Esophagus mucosa (tissue), 1 donor: ENCODE results near the gene KIAA1549. TPM values are rescaled to one million over a fixed set of nuclear protein-coding genes. Genes with fewer than 3 reads are reported as not detected.
"Not testable (repeated sequence)": the region's sequence is repeated elsewhere in the genome, so short reads cannot be mapped to it uniquely, and the experiment has no call there.

Experiments used
- ATAC-seq: fragments of 200-7000 bp; cut with Tn5 transposase; one replicate; pipeline ENCODE4 v1.9.1; 2020
- total RNA-seq: library from RNA; stranded (reverse); gene quantifications from one replicate; pipeline ENCODE4 v1.2.4, GENCODE V29; 2023
- donor health status: DM: yes; HTN: yes; CAD: no.

KIAA1549 gene
- total RNA-seq, 1 donor from 2014 or later = 0.20 TPM

DNA sequence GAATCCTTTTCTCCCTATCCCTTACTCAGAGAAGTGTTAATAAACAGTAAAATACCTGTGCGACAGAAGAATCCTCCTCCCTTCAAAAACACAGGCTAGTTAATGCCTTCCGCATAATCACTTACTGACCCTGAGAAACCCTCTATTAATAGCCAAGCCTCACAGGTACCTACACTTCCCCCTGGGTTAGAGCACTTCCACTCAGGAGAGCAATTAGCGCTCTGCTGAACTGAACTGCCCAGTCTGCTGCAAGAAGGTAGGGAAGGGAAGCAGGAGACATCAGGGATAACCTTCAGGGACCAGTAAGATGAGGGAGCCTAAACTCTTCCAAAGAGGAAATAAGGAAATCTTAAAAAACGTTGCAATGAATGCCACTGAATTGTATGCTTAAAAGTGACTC lies 39.6 kb downstream of the KIAA1549 start:
- ATAC-seq = no peak

DNA sequence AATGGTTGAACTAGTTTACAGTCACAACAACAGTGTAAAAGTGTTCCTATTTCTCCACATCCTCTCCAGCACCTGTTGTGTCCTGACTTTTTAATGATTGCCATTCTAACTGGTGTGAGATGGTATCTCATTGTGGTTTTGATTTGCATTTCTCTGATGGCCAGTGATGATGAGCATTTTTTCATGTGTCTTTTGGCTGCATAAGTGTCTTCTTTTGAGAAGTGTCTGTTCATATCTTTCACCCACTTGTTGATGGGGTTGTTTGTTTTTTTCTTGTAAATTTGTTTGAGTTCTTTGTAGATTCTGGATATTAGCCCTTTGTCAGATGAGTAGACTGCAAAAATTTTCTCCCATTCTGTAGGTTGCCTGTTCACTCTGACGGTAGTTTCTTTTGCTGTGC lies 40.6 kb downstream of the KIAA1549 start:
- ATAC-seq = not testable (repeated sequence)

DNA sequence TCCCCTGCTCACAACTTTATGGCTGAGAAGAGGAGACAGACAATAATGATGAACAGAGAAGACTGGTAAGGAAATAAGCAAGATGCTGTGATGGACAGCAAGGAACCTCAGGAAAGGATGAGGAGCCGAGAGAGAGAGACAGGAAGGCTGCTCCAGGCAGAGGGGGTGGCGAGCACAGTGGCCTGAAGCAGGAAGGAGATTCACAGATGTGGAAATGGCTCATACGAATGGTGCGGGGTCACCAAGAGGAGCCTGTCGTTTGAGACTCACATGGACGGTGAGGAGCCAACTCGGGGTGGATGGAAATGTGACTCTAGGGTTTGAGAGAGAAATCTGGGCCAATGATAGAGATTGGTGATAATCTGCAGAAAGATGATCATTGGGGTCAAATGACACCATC lies 43.7 kb downstream of the KIAA1549 start:
- no peak for ATAC-seq

- peak; percentile 66 for ATAC-seq
These were observed 45.7 kb downstream of the KIAA1549 start for GRCh38 chr7:138935465-138936011.

GRCh38 chr7:138934861-138935260 lies 46.3 kb downstream of the KIAA1549 start:
- ATAC-seq = no peak

DNA sequence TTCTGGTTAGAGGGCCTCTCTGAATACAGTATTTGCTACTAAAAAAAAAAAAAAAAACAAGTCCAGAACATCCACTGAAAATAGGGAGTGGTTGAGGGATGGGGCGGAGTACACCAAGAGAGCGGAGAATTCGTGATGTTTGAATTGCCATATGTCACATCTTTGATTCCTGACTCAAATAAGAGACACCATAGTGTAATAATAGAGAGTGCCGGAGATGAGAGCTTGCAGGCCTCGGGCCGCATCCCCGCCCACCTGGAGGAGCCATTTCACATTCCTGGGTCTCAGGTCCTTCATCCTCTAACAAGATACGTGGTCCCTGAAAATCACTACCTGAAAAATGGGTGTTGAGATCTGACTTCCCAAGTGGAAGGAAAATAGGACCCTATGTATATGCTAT lies 46.8 kb downstream of the KIAA1549 start:
- ATAC-seq = no peak

DNA sequence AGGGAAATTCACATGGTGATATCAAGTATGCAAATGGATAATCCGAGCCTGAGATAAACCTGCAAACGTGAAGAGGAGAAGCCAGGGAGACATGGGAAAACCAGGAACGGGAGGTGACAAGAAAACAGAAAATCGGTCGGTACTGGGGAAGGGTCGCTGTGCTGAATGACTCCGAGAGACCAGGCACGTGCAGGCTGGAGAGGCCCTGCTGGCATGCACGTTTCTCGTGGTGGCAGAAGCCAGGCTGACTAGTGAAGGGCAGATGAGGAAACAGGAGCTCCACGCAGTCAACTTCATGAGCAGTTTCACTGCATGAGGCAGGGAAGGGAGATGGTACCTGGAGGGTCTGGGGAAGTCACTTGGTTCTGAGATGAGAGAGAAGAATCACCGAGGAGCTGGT lies 48.3 kb downstream of the KIAA1549 start:
- no peak for ATAC-seq

DNA sequence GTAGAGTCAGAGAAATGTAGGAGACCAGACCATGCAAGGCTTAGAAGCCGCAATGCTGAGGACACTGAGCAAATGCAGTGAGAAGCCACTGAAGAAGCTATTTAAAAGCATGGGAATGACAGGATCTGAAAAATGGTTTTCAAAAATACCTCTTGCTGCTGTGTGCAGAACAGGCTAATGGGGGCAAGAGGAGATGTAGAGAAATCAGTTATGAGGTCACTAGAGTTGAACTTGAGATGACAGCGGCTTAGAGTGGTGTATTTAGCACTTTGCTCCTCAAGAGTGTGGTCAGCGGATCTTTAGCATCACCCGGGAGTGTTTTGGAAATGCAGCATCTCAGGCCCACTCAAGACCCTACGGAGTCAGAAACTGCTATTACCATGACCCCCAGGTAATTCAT lies 48.8 kb downstream of the KIAA1549 start:
- no peak for ATAC-seq

GRCh38 chr7:138929969-138930368 lies 51.2 kb downstream of the KIAA1549 start:
- no peak for ATAC-seq

DNA sequence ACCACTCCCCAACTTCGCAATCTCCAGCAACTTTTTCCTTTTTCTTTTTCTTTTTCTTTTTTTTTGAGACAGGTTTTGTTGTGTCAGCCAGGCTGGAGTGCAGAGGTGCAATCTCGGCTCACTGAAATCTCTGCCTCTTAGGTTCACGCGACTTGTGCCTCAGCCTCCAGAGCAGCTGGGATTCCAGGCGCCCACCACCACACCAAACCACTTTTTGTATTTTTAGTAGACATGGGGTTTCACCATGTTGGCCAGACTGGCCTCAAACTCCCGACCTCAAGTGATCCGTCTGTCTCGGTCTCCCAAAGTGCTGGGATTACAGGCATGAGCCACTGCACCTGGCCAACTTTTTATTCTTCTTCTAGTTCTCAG lies 55.0 kb downstream of the KIAA1549 start:
- ATAC-seq = no peak

GRCh38 chr7:138924501-138925225 lies 56.5 kb downstream of the KIAA1549 start:
- no peak for ATAC-seq

GRCh38 chr7:138921277-138921676 lies 59.9 kb downstream of the KIAA1549 start:
- no peak for ATAC-seq

- ATAC-seq = no peak
These were observed 61.3 kb downstream of the KIAA1549 start for GRCh38 chr7:138919911-138920310.

GRCh38 chr7:138919216-138919615 lies 62.0 kb downstream of the KIAA1549 start:
- ATAC-seq = no peak

GRCh38 chr7:138918756-138919155 lies 62.4 kb downstream of the KIAA1549 start:
- ATAC-seq = no peak

DNA sequence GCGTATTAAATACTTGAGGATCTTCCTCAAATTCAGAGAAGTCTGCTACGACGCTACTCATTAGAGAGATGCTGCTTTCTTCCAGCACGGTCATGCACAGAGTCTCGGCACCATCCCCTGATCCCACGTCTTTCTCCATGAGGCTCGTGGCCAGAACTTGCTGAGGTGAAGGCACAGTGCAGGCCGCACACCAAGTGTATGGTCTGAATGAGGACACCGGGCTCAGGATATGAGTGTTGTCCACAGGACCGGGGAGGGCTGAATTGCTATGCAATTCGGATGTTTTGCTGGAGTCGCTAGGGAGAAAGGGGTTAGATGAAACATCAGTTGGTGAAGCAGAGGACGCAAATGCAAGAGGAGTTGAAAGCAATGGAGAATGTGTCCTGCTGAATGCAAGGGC lies 63.0 kb downstream of the KIAA1549 start:
- no peak for ATAC-seq

DNA sequence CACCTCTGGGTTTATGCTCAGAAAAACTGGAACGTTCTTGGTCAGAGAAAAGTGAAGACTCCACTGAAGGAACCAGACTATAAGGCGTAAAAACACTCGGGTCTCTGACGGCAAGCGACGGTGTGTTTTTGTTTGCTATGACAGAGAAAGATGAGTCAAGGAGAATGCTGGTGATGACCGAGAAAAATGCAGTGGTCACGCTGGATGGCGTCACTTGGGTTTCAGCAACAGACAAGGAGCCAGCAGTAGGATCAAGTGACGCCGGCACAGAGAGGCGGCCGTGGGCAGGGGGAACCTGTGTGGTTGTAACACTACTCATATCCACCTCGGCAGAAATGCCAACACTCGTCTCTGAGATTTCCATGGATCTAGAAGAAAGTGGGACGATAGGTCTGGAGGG lies 63.4 kb downstream of the KIAA1549 start:
- ATAC-seq = no peak

DNA sequence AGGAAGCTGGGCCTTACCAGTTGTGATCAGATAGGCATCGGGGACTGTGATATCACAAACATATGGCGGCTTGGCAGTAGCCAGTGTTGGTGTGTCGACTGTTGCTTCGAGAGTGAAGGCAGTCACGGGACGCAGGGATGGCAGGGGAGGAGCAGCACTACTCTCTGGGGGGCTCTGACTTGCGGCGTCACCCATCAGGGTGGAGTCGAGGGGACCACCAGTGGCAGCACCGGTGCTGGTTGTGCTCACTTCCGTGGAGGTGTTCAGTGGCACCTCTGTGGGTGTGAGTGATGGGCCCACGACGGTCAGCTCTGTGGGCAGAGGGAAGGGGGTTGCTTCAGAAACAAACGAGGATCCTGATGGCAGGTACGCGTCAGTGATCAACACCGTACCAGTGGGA lies 64.5 kb downstream of the KIAA1549 start:
- no peak for ATAC-seq

DNA sequence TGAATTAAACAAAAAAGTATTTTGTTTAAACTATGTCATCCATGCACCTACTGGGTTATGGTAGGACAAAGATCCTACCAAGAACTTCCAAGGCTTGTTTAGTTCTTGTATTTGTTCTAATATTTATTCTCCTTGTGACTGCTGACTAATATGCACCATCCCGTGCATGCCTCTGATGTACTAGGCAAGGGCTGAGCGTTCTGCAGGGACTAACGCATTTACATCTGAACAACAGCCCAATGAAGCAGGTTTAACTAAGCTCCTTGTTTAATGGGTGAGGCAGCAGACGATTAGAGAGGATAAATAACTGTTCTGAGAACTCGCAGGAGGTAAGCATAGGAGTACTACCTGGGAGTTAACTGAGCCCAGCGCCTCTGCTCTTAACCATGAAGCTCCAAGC lies 64.9 kb downstream of the KIAA1549 start:
- no peak for ATAC-seq

DNA sequence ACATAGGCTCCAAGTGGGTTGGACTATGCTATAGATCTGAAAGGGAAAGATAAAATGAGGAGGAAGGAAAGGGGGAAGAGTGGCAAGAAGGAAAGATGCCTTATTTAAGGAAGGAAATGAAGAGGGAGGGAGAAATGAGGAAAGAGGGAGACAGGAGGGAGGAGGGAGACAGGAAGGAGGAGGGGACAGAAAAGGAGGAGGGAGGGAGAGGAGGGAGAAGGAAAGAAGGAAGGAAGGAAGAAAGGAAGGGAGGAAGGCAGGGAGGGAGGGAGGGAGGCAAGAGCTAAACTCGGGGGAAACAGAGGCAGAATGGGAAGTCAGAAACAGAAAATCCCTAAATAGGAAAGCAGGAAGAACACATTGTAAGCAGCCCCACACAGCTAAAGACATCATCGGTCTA lies 67.4 kb downstream of the KIAA1549 start:
- ATAC-seq = no peak

DNA sequence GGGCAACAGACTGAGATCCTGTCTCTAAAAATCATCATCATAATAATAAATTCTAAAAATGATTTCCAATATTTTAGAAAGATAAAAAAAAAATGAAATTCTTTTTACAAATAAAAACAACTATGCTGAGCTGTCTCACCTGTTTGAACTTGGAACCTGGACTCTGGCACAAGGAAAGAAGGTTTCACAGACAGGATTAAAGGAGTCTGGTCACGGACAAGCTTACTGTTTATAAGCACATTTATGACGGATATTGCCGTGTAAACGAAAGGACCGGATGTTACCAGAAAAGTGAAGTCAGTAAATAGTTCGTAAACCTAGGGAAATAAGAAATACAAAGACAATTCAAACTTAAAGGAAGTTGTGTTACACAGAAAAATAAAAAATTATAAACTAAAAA lies 70.2 kb downstream of the KIAA1549 start:
- ATAC-seq = no peak

DNA sequence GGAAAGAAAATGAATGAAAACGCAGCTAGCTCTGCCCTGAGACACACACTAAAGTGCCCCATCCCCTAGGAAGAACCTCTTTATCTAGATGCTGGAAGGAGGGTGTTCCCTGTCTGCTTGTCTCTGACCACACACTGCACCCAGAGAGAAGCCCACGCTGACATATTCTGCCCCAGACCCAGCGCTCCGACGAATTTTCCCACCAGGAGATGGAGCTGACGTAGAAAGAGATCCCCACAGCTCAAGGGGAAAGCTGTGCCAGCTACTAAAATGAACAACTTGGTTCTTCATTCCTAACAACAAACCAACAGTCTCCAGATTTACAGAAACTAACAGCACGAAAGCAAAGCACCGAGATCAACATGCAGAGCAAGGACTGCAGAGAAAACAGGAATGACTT lies 73.3 kb downstream of the KIAA1549 start:
- no peak for ATAC-seq

DNA sequence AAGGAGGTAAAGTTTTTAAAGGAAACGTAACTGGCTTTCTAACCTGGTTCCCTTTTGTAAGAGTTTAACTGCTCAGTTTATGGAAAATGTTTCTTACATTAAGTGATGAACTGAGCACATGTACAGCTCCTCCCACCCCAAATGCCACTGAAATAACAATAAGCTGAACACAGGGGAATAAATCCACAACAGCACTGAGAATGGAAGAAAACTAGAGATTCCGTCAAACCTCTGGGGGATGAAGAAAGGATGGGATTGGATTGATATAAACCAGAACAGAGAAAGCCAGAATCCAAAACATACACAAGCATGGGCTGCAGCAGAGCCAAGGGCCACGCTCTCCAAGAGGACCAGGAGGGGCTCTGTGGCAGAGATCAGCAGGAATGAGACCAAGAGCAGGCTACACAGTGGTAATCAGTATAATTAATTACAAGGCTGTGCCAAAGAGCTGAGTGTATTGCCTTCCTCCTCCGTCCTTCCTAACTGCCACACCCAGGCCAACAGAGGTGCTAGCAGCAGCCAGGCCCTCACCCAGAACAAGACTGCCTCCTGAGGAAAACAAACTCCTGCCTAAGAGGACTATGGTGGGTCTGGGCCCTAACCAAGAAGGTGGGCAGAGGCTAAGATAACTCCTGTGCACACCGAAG lies 73.9 kb downstream of the KIAA1549 start:
- ATAC-seq = no peak

DNA sequence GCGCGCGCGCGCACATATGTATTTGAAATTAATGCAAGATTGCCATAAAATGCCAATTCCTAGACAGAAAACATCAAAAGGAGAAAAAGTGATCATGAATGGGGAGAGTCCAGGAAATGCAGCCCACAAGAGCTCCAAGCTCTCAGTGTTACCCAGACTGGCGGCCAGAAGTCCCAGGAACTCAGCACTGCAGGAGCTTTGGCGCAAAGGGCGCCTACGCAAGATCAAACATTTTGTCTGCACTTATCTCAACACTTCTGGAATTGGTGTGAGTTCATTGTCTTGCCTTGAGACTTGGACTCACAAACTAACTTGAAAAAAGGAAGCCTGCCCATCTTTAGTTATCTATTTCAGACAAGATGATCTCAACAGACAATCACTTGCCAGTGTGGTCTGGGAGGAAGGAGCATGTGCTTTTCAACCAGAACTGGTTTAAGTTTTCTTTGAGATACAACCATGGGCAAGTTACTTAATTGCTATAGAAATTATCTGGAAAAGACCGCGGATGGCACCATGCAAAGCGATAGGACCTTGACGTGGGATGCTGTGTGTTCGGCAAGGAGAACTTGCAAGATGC lies 77.2 kb downstream of the KIAA1549 start:
- no peak for ATAC-seq
